HepG2 (cell line): ENCODE results near the gene MTF1. TPM values are rescaled to one million over a fixed set of nuclear protein-coding genes. Genes with fewer than 3 reads are reported as not detected.

ENCODE experiments used
- ATAC-seq: fragments of 200-7000 bp; cut with Tn5 transposase; 3 replicates; pipeline ENCODE4 v1.9.1; 2020; ENCODE audit warnings: mild to moderate bottlenecking, moderate library complexity
- BruUV-seq: library from RNA; stranded (reverse); fragments of 400-500 nt; replicated peaks from 2 replicates; lab custom pipeline; 2021; lab: Mats Ljungman, UMichigan
- CTCF ChIA-PET: fragments of 300-600 bp; formaldehyde crosslinking; extraction: SDS; loops from one replicate; lab custom pipeline; 2021; ENCODE audit warnings: low total read pairs, inconsistent platforms, low intra/inter-chr PET ratio; lab: Yijun Ruan, JAX
- POLR2A ChIA-PET: fragments of 350-600 bp; sonication (Branson Sonifier 250); formaldehyde crosslinking; loops from one replicate; lab custom pipeline; 2020; ENCODE audit warnings: antibody characterized with exemption, inconsistent platforms; lab: Yijun Ruan, JAX
- DNase-seq: peaks from one replicate; pipeline ENCODE4 v3.0.0-alpha.2; 2015; ENCODE audit warnings: low spot score
- FAIRE-seq: peaks from 3 replicates; lab custom pipeline; 2011; peaks lifted over from hg19 to GRCh38; lab: Jason Lieb, UNC
- H2AFZ ChIP-seq: one replicate; pipeline ENCODE4 v1.6.1; 2011; ENCODE audit warnings: low read length, inconsistent platforms
- H3K27ac ChIP-seq: fragments of 300-600 bp; 3 replicates; pipeline ENCODE4 v1.8.0; 2011; ENCODE audit warnings: mixed run types, mild to moderate bottlenecking, mixed read lengths, low read length, inconsistent platforms; ENCODE audit not compliant: insufficient read depth; ENCODE audit errors: extremely low read length
- H3K27me3 ChIP-seq, 2 experiments: fragments of 200-600 bp in 1 of 2; 2 replicates in 1 of 2; 3 replicates in 1 of 2; pipeline versions ENCODE4 v1.6.0 to v1.8.0; 2011; ENCODE audit warnings: low read length in 2 of 2, mild to moderate bottlenecking in 2 of 2, moderate library complexity in 2 of 2, inconsistent platforms in 1 of 2; ENCODE audit not compliant: insufficient read depth in 2 of 2, control insufficient read depth in 1 of 2
- H3K36me3 ChIP-seq, 2 experiments: fragments of 200-600 bp in 1 of 2; replicated peaks in 1 of 2; 2 replicates in 1 of 2; 3 replicates in 1 of 2; pipeline versions ENCODE4 v1.5.1 to v1.8.0; 2011; ENCODE audit warnings: low read length in 2 of 2, inconsistent platforms in 1 of 2; ENCODE audit not compliant: insufficient read depth in 2 of 2, control insufficient read depth in 1 of 2
- H3K4me1 ChIP-seq: 2 replicates; pipeline ENCODE4 v1.5.1; 2012; ENCODE audit warnings: low read length, inconsistent platforms; ENCODE audit not compliant: insufficient read depth
- H3K4me2 ChIP-seq: 2 replicates; pipeline ENCODE4 v1.6.0; 2011; ENCODE audit warnings: low read depth, low read length, inconsistent platforms
- H3K4me3 ChIP-seq, 3 experiments: fragments of 200-600 bp in 1 of 3; sonication (generic), shearing (Covaris generic) in 1 of 3; replicated peaks in 1 of 3; 2 replicates each; pipeline ENCODE4 v1.5.1; 2011 to 2016; ENCODE audit warnings: low read length in 3 of 3, inconsistent platforms in 2 of 3, low read depth in 2 of 3, mild to moderate bottlenecking in 2 of 3, control low read depth in 1 of 3, mixed read lengths in 1 of 3; ENCODE audit not compliant: insufficient read depth in 1 of 3
- H3K79me2 ChIP-seq: one replicate; pipeline ENCODE4 v1.6.1; 2011; ENCODE audit warnings: low read length, inconsistent platforms; ENCODE audit not compliant: insufficient read depth
- H3K9ac ChIP-seq: 2 replicates; pipeline ENCODE4 v1.6.0; 2011; ENCODE audit warnings: mild to moderate bottlenecking, low read depth, low read length, inconsistent platforms; ENCODE audit not compliant: insufficient read depth
- H3K9me3 ChIP-seq: 2 replicates; pipeline ENCODE4 v1.5.1; 2012; ENCODE audit warnings: mild to moderate bottlenecking, low read length
- H4K20me1 ChIP-seq: 2 replicates; pipeline ENCODE4 v1.6.0; 2011; ENCODE audit warnings: inconsistent platforms, mild to moderate bottlenecking, low read length, moderate library complexity; ENCODE audit not compliant: insufficient read depth
- BATF2 ChIP-seq: sonication (generic); formaldehyde crosslinking; IDR thresholded peaks from 2 replicates; pipeline ENCODE4 v1.8.0; 2022; ENCODE audit warnings: mild to moderate bottlenecking, missing genetic modification reagents, moderate library complexity
- BCLAF1 ChIP-seq: fragments of 450-650 bp; IDR thresholded peaks from 2 replicates; pipeline ENCODE4 v1.6.1; 2017; ENCODE audit warnings: mild to moderate bottlenecking
- CHD4 ChIP-seq: fragments of 200-600 bp; sonication (generic); IDR thresholded peaks from 2 replicates; pipeline ENCODE4 v1.7.0; 2017; ENCODE audit warnings: mild to moderate bottlenecking, low read length, borderline replicate concordance
- ETV6 ChIP-seq: sonication (generic); formaldehyde crosslinking; conservative IDR thresholded peaks from 2 replicates; pipeline ENCODE4 v1.4.0; 2020; ENCODE audit warnings: missing genetic modification reagents
- HBP1 ChIP-seq: IDR thresholded peaks from 2 replicates; pipeline ENCODE4 v1.6.1; 2016; ENCODE audit warnings: low read depth, control low read depth
- KLF9 ChIP-seq: IDR thresholded peaks from 2 replicates; pipeline ENCODE4 v1.6.1; 2016; ENCODE audit warnings: low read depth
- MEF2D ChIP-seq: sonication (generic); formaldehyde crosslinking; IDR thresholded peaks from 2 replicates; pipeline ENCODE4 v1.5.1; 2020; ENCODE audit warnings: mild to moderate bottlenecking, missing genetic modification reagents
- MXD4 ChIP-seq: IDR thresholded peaks from 2 replicates; pipeline ENCODE4 v1.6.1; 2016; ENCODE audit warnings: mild to moderate bottlenecking, missing biosample characterization, missing genetic modification reagents
- POGZ ChIP-seq: sonication (generic); formaldehyde crosslinking; IDR thresholded peaks from 2 replicates; pipeline ENCODE4 v1.4.0; 2020; ENCODE audit warnings: mild to moderate bottlenecking, missing genetic modification reagents
- ZMAT5 ChIP-seq: sonication (generic); formaldehyde crosslinking; IDR thresholded peaks from 2 replicates; pipeline ENCODE4 v1.5.0; 2020; ENCODE audit warnings: mild to moderate bottlenecking, low read depth, missing genetic modification reagents, borderline replicate concordance
- ZNF280B ChIP-seq: sonication (generic); formaldehyde crosslinking; IDR thresholded peaks from 2 replicates; pipeline ENCODE4 v1.5.0; 2020; ENCODE audit warnings: missing genetic modification reagents, mild to moderate bottlenecking, borderline replicate concordance
- ZNF607 ChIP-seq: sonication (generic); formaldehyde crosslinking; IDR thresholded peaks from 2 replicates; pipeline ENCODE4 v1.5.1; 2020; ENCODE audit warnings: missing genetic modification reagents, mild to moderate bottlenecking, borderline replicate concordance
- WGBS: methylation state at CpG from one replicate; pipeline ENCODE4 v1.1.6; 2017; ENCODE audit warnings: low lambda C conversion rate; 5-methylcytosine and 5-hydroxymethylcytosine counted together
- in situ Hi-C: cut with HindIII; loops from 2 replicates; pipeline ENCODE4 v1.10.0; 2017; ENCODE audit warnings: low pct_unique_long_range_greater_than_20kb; ENCODE audit not compliant: extremely low pct_ligation_motif_present
- intact Hi-C: fragments of 100-400 bp; cut with micrococcal nuclease; formaldehyde crosslinking; loops from one replicate; pipeline ENCODE4 v1.10.0; 2022; ENCODE audit not compliant: unreplicated experiment
- polyA plus RNA-seq, 8 experiments: library from polyadenylated mRNA; depleted of rRNA in 3 of 8; stranded (reverse) in 7 of 8; unstranded in 1 of 8; fragments of >200 nt; fragmentation: Illumina TruSeq in 4 of 8; extraction: Trizol in 4 of 8; gene quantifications; 2 replicates each; pipeline versions ENCODE4 v1.2.1 to v1.2.3, GENCODE V29; 2011 to 2016; ENCODE audit warnings: low read depth in 4 of 8, missing spikeins in 1 of 8, mixed read lengths in 1 of 8; ENCODE audit not compliant: insufficient read depth in 1 of 8
- total RNA-seq, 5 experiments: library from RNA; depleted of rRNA; stranded (reverse); fragments of >200 nt; fragmentation: Illumina TruSeq; extraction: Trizol; gene quantifications; 2 replicates each; pipeline ENCODE4 v1.2.3, GENCODE V29; 2016; ENCODE audit warnings: low read depth in 1 of 5
- TF ChIP-seq, protein P1 (sequence below): sonication (generic); formaldehyde crosslinking; conservative IDR thresholded peaks from 2 replicates; pipeline ENCODE4 v1.8.0; 2022; ENCODE audit warnings: mild to moderate bottlenecking, moderate library complexity, missing genetic modification reagents

MTF1 gene
- total and polyA plus RNA-seq, 2 of the 13 experiments (the other 11 are each of a cell fraction or from before 2014, with no cell fraction given) = 2.4 to 3.3 TPM

DNA sequence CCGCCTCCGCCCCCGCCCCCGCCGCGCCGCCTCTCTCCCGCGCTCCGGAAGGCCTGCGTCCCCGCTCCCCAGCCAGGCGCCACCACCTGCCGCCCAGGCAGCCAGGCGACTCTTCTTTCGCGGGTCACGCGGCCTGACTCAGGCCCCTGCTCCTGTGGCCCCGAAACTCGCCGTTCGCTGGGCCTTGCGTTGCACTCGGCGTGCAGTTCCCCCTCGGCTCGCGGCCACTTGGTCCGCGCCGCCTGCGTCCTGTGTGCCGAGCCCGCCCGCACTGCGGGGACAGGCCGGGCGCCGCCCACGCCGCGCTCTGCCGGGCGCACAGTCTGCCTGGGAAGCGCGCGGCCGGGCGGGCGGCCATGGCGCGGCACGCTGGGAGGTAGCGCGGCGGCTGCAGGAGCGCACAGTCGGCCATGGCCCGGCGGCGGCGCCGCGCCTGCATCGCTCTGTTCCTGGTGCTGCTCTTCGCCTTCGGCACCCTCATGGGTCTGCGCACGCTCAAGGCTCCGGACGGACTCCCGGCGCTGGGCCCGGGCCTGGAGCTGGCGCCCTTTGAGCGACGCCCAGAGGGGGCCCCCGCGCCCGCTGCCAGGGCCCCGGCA, 65.5 kb downstream of the MTF1 start, which contains the start of gene MANEAL:
TSS of gene MANEAL (plus strand) at position 75 of the 599 bp plus-strand sequence. CDS start at position 411, 336 bp downstream.
- Histone ChIP-seq H2AFZ (no peak within 1 kb of the TSS), H3K79me2 (peaks cover 7% of the 10 kb centered on the region), H4K20me1 (no peaks in the 10 kb centered on the region; the same call in 1 of the 2 replicates), H3K27ac (peak within 1 kb of the TSS; percentile 63), H3K4me2 (peak within 1 kb of the TSS; percentile 77), H3K9me3 (no peaks in the 10 kb centered on the region), H3K4me3 (peak within 1 kb of the TSS; percentile 74 to 81 (median 78)), H3K27me3 (peaks cover 0 to 9% of the 10 kb centered on the region in 2 experiments; a peak in 3 of 5 replicates), H3K4me1 (peaks cover 24% of the 10 kb centered on the region), H3K36me3 (peaks cover 5 to 20% of the 10 kb centered on the region in 2 experiments; a peak in 4 of 5 replicates), H3K9ac (peak within 1 kb of the TSS; percentile 80)
- in situ Hi-C loops = no loop called here
- WGBS = no CpG with 5 or more reads among the region's 82 CpGs
- peak; percentile 80 for ATAC-seq
- ChIA-PET CTCF (no interaction called here), POLR2A (interaction anchor here (1.0 to 1.4 kb wide), 3 partner anchors 13 to 16 kb away, joined by 3 to 9 read pairs (median 4); partner anchors contain the start of genes C1orf122 and YRDC)
- intact Hi-C loops = loop anchor here (10.0 kb wide), 1 partner anchor 69 kb away; no protein-coding TSS in a partner anchor
- FAIRE-seq = no peak
- BruUV-seq = no TSS peak
- no peak for DNase-seq
- TF ChIP-seq HBP1 (CRISPR knock-in tag) (no peak), MEF2D (CRISPR knock-in tag) (no peak), ZMAT5 (no peak), BATF2 (CRISPR knock-in tag) (0 out of 2 replicates have a peak, but pooled peaks have one; percentile 71), BCLAF1 (no peak), CHD4 (no peak), KLF9 (no peak), ZNF607 (no peak), MXD4 (CRISPR knock-in tag) (no peak), POGZ (CRISPR knock-in tag) (no peak), ETV6 (CRISPR knock-in tag) (no peak), ZNF280B (CRISPR knock-in tag) (no peak)
- TF ChIP-seq, protein P1, sequence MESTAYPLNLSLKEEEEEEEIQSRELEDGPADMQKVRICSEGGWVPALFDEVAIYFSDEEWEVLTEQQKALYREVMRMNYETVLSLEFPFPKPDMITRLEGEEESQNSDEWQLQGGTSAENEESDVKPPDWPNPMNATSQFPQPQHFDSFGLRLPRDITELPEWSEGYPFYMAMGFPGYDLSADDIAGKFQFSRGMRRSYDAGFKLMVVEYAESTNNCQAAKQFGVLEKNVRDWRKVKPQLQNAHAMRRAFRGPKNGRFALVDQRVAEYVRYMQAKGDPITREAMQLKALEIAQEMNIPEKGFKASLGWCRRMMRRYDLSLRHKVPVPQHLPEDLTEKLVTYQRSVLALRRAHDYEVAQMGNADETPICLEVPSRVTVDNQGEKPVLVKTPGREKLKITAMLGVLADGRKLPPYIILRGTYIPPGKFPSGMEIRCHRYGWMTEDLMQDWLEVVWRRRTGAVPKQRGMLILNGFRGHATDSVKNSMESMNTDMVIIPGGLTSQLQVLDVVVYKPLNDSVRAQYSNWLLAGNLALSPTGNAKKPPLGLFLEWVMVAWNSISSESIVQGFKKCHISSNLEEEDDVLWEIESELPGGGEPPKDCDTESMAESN = no peak
